DND-41 (cell line): Measurements from ENCODE around the gene SPATA3.
"Not testable (repeated sequence)": the region's sequence is repeated elsewhere in the genome, so short reads cannot be mapped to it uniquely, and the experiment has no call there.

ENCODE experiments used
- ATAC-seq: fragments of 200-7000 bp; cut with Tn5 transposase; 3 replicates; pipeline ENCODE4 v1.9.1; 2021; ENCODE audit warnings: low read depth; ENCODE audit not compliant: insufficient read depth
- DNase-seq: peaks from one replicate; pipeline ENCODE4 v3.0.0-alpha.2; 2020
- H2AFZ ChIP-seq: 2 replicates; pipeline ENCODE4 v1.6.0; 2012; ENCODE audit warnings: low read depth, low read length
- H3K27ac ChIP-seq: 2 replicates; pipeline ENCODE4 v1.5.1; 2012; ENCODE audit warnings: low read length, inconsistent platforms
- H3K27me3 ChIP-seq: fragments of 200-600 bp; sonication (generic); 2 replicates; pipeline ENCODE4 v1.6.0; 2012; ENCODE audit warnings: low read length, mild to moderate bottlenecking, inconsistent platforms; ENCODE audit not compliant: insufficient read depth, poor library complexity
- H3K36me3 ChIP-seq: 2 replicates; pipeline ENCODE4 v1.5.1; 2012; ENCODE audit warnings: low read length, inconsistent platforms; ENCODE audit not compliant: insufficient read depth
- H3K4me1 ChIP-seq: 2 replicates; pipeline ENCODE4 v1.5.1; 2012; ENCODE audit warnings: mild to moderate bottlenecking, low read length; ENCODE audit not compliant: insufficient read depth
- H3K4me2 ChIP-seq: 2 replicates; pipeline ENCODE4 v1.6.0; 2012; ENCODE audit warnings: mild to moderate bottlenecking, moderate library complexity, low read length, inconsistent platforms; ENCODE audit not compliant: insufficient read depth
- H3K4me3 ChIP-seq, 2 experiments: fragments of 200-600 bp in 1 of 2; shearing (Covaris generic) in 1 of 2; 2 replicates each; pipeline ENCODE4 v1.5.1; 2012 to 2016; ENCODE audit warnings: inconsistent platforms in 2 of 2, low read length in 2 of 2, mild to moderate bottlenecking in 2 of 2, low read depth in 1 of 2, moderate library complexity in 1 of 2
- H3K79me2 ChIP-seq: 2 replicates; pipeline ENCODE4 v1.6.0; 2012; ENCODE audit warnings: low read length, inconsistent platforms; ENCODE audit not compliant: insufficient read depth
- H3K9ac ChIP-seq: 2 replicates; pipeline ENCODE4 v1.6.0; 2012; ENCODE audit warnings: low read depth, mild to moderate bottlenecking, inconsistent platforms, low read length, moderate library complexity
- H3K9me3 ChIP-seq: 2 replicates; pipeline ENCODE4 v1.5.1; 2012; ENCODE audit warnings: low read length, moderate library complexity, mild to moderate bottlenecking, inconsistent platforms; ENCODE audit not compliant: insufficient read depth, severe bottlenecking
- H4K20me1 ChIP-seq: 2 replicates; pipeline ENCODE4 v1.6.0; 2012; ENCODE audit warnings: low read length; ENCODE audit not compliant: insufficient read depth
- CTCF ChIP-seq: IDR thresholded peaks from 2 replicates; pipeline ENCODE4 v1.5.1; 2012; ENCODE audit warnings: borderline replicate concordance, low read length, moderate library complexity, mild to moderate bottlenecking; ENCODE audit not compliant: poor library complexity, severe bottlenecking; ENCODE audit errors: extremely low read depth
- EZH2 ChIP-seq: IDR thresholded peaks from 3 replicates; pipeline ENCODE4 v1.6.1; 2012; ENCODE audit warnings: borderline replicate concordance, low read depth, mild to moderate bottlenecking, moderate library complexity, low read length, inconsistent platforms; ENCODE audit not compliant: severe bottlenecking

The SPATA3 gene

GRCh38 chr2:231018184-231018583 lies 22.3 kb downstream of the SPATA3 start:
- Histone ChIP-seq H3K9me3 (no peaks in the 10 kb centered on the region), H2AFZ (no peak overlapping the region), H3K27ac (no peak overlapping the region), H3K4me1 (no peaks in the 10 kb centered on the region), H3K27me3 (peaks cover 15% of the 10 kb centered on the region), H4K20me1 (no peaks in the 10 kb centered on the region), H3K79me2 (no peaks in the 10 kb centered on the region), H3K36me3 (no peaks in the 10 kb centered on the region), H3K4me2 (no peak overlapping the region), H3K9ac (no peak overlapping the region), H3K4me3 (no peak overlapping the region)
- DNase-seq (no peak), ATAC-seq (no peak)
- TF ChIP-seq CTCF = no peak
- TF ChIP-seq EZH2 = no peak

GRCh38 chr2:231025059-231025458 lies 29.1 kb downstream of the SPATA3 start:
- H2AFZ ChIP-seq, H3K27ac ChIP-seq, H4K20me1 ChIP-seq, H3K27me3 ChIP-seq, H3K36me3 ChIP-seq, H3K79me2 ChIP-seq, H3K4me1 ChIP-seq, H3K4me2 ChIP-seq, DNase-seq, ATAC-seq, H3K9me3 ChIP-seq, H3K9ac ChIP-seq, H3K4me3 ChIP-seq: not testable (repeated sequence)

GRCh38 chr2:231028889-231029288 lies 33.0 kb downstream of the SPATA3 start:
- DNase-seq = no peak
- no peak for TF ChIP-seq EZH2
- TF ChIP-seq CTCF = no peak
- Histone ChIP-seq H3K36me3 (no peaks in the 10 kb centered on the region), H4K20me1 (no peaks in the 10 kb centered on the region), H3K9me3 (no peaks in the 10 kb centered on the region), H3K27ac (no peak overlapping the region), H3K4me3 (no peak overlapping the region), H3K27me3 (peaks cover 3% of the 10 kb centered on the region), H3K4me1 (no peaks in the 10 kb centered on the region), H2AFZ (no peak overlapping the region), H3K4me2 (no peak overlapping the region), H3K9ac (no peak overlapping the region), H3K79me2 (no peaks in the 10 kb centered on the region)
- no peak for ATAC-seq

GRCh38 chr2:231029563-231029962 lies 33.6 kb downstream of the SPATA3 start:
- DNase-seq (no peak), ATAC-seq (no peak)
- Histone ChIP-seq H3K79me2 (no peaks in the 10 kb centered on the region), H3K27me3 (peaks cover 3% of the 10 kb centered on the region), H3K27ac (no peak overlapping the region), H3K4me3 (no peak overlapping the region), H2AFZ (no peak overlapping the region), H3K4me1 (no peaks in the 10 kb centered on the region), H3K4me2 (no peak overlapping the region), H3K9me3 (no peaks in the 10 kb centered on the region), H3K36me3 (no peaks in the 10 kb centered on the region), H3K9ac (no peak overlapping the region), H4K20me1 (no peaks in the 10 kb centered on the region)
- TF ChIP-seq CTCF = no peak
- no peak for TF ChIP-seq EZH2
